Stimulated activated memory B cell treated with anti-CD40 and anti-IgM and Interleukin-4, amounts not matched to agents 10 μg/mL and 1 μg/mL and 100 μg/mL, for 72 hours (primary cell): Measurements from ENCODE around the gene SH3BGRL3.
"Not testable (repeated sequence)": the region's sequence is repeated elsewhere in the genome, so short reads cannot be mapped to it uniquely, and the experiment has no call there.

Experiments used
- ATAC-seq: fragments of 150-1000 bp; cut with Tn5 transposase; 2 replicates; pipeline ENCODE4 v1.10.0; 2021
- H3K27ac Mint-ChIP-seq: one replicate; pipeline ENCODE4 v1.8.0; 2022; ENCODE audit warnings: mild to moderate bottlenecking, mixed read lengths
- H3K27me3 Mint-ChIP-seq: one replicate; pipeline ENCODE4 v1.8.0; 2022; ENCODE audit warnings: mixed read lengths
- H3K36me3 Mint-ChIP-seq: one replicate; pipeline ENCODE4 v1.8.0; 2022; ENCODE audit warnings: mixed read lengths
- H3K4me1 Mint-ChIP-seq: one replicate; pipeline ENCODE4 v1.8.0; 2022; ENCODE audit warnings: mixed read lengths
- H3K4me3 Mint-ChIP-seq: one replicate; pipeline ENCODE4 v1.8.0; 2022; ENCODE audit warnings: mild to moderate bottlenecking, moderate library complexity, mixed read lengths
- H3K9me3 Mint-ChIP-seq: one replicate; pipeline ENCODE4 v1.8.0; 2022; ENCODE audit warnings: mixed read lengths

SH3BGRL3 gene

GRCh38 chr1:26283871-26284596, 4.1 kb downstream of the SH3BGRL3 start:
- peaks cover 37% of the 10 kb centered on the region for H3K36me3 Mint-ChIP-seq

DNA sequence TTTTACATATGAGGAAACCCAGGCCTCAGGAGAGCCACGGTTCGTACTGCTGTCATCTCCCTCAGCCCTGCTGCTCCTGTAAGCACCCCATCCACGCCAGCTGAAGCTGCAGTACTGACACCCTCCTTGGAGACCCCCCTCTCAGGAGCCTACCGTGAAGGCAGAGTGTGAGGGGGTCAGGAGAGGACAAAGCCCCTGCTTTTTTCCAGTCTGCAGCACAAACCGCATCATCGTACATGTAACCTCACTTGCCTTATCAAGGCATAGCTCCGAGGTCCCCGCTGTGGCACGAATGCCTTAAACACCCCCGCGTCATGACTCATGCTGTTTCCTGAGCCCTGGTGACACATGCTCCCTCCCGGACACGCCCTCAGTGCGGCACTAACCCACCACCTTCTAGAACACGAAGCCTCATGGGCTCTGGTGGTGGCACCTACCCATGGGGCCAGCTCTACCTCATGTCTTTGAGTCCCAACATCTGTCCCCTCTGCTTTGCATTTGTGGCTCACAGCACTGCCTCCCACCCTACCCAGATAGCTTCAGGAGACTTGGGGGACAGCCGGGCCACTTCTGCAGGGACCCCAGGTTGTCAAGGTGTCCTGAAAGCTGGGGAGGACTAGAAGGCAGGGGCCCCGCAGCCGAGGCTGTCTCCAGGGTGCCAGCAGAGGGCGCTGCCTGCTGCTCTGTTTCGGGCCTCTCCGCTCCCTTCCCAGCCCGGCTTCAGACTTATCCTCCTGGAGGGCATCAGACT, 4.9 kb downstream of the SH3BGRL3 start:
- Mint-ChIP-seq H3K4me1 (peaks cover 91% of the 10 kb centered on the region), H3K9me3 (no peaks in the 10 kb centered on the region), H3K36me3 (peaks cover 37% of the 10 kb centered on the region), H3K27ac (peak overlapping the region; percentile 88), H3K27me3 (no peaks in the 10 kb centered on the region), H3K4me3 (peak overlapping the region; percentile 73)
- ATAC-seq, result peak; percentile 70

More at GRCh38 chr1:26283871-26284596, 4.1 kb downstream of the SH3BGRL3 start:
- H3K9me3 Mint-ChIP-seq, result no peaks in the 10 kb centered on the region
- no peak for ATAC-seq
- peak overlapping the region; percentile 73 for H3K4me3 Mint-ChIP-seq
- H3K27me3 Mint-ChIP-seq, result no peaks in the 10 kb centered on the region
- H3K27ac Mint-ChIP-seq, result peak overlapping the region; percentile 88
- peaks cover 88% of the 10 kb centered on the region for H3K4me1 Mint-ChIP-seq

DNA sequence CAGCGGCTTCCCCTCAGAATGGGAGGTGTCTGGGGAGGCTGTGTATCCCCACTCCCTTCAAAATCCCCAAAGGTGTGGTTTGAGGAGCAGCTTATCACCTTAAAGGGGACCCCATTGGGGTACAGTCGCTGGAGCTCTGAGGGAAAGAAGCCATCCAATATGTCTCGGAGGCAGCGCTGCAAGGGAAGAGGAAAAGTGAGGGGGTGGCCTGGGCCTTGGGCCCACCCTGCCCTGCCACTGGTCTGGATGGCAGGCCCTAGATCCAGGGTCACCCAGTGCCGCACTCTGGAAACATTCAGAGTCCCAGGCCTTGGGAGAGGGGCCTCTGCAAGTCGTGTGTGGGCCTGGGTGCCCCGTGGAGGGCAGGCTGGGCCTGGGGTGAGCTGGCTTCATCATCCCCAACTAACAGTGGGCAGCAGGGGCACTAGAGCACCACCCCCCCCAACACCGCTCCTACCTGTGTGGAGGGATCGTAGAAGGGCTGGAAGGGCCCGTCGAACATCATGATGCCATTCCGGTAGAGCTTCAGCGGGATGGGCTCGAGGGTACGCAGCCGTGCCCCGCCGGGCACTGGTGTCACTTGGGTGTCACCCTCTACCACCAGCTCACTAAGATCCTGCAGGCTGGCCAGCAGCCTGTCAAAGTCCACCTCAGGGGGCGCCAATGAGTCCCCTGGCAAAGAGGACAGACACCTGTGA, 5.6 kb downstream of the SH3BGRL3 start:
- Mint-ChIP-seq H3K4me1 (peaks cover 96% of the 10 kb centered on the region), H3K27ac (peak overlapping the region; percentile 88), H3K9me3 (no peaks in the 10 kb centered on the region), H3K27me3 (no peaks in the 10 kb centered on the region), H3K4me3 (peak overlapping the region; percentile 2), H3K36me3 (peaks cover 33% of the 10 kb centered on the region)
- ATAC-seq, result no peak

DNA sequence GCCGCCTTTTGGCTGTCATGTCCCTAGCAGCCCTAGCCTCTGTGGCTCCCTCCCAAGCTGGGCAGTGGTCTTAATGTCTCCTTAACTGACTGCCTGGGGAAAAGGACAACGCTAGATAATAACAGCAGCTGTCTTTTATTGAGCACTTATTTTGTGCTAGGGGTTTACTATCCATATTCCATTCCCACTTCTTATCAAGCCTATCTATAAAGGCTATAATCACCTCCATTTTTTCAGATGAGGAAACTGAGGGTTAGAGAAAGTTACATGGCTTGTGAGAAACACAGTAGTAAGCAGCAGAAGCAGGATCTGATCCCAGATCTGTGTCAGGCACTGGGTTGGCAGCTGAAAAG, 6.2 kb downstream of the SH3BGRL3 start:
- Mint-ChIP-seq H3K4me1 (peaks cover 96% of the 10 kb centered on the region), H3K9me3 (no peaks in the 10 kb centered on the region), H3K27ac (no peak overlapping the region), H3K27me3 (no peaks in the 10 kb centered on the region), H3K4me3 (no peak overlapping the region), H3K36me3 (peaks cover 28% of the 10 kb centered on the region)
- no peak for ATAC-seq

DNA sequence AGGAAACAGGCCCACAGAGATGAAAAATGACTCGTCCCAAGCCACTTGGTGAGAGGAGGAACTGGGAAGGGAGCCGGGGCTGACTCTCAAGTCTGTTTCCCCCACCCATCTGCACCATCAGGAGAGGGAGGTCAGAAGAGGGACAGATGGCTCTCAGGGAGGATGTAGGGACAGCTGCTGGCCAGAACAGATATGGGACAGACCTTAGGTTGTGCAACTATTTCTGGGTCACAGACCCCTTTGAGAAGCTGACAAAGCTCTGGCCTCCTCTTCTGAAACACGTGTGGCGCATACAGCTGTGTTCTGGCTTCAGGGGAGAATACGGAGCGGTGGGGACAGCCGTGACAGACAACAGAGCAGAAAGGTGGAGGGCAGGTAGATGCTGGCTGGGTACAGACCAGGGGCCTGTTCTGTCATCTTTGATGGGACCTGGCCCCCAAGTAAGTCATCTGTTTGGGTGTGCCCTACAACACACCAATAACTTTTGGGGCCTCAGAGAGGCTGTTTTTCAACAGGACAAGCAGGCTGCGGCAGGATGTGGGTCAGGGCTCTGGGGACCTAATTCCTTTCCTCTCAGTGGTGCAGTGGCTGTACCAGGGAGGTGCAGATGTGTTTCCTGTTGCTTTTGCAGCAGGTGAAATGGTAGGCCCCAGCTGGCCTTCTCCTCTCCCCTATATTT, 7.3 kb downstream of the SH3BGRL3 start:
- peak overlapping the region; percentile 95 for H3K27ac Mint-ChIP-seq
- H3K4me3 Mint-ChIP-seq, result peak overlapping the region; percentile 67
- no peaks in the 10 kb centered on the region for H3K27me3 Mint-ChIP-seq
- peaks cover 96% of the 10 kb centered on the region for H3K4me1 Mint-ChIP-seq
- ATAC-seq, result peak; percentile 61
- H3K36me3 Mint-ChIP-seq, result peaks cover 20% of the 10 kb centered on the region
- no peaks in the 10 kb centered on the region for H3K9me3 Mint-ChIP-seq

DNA sequence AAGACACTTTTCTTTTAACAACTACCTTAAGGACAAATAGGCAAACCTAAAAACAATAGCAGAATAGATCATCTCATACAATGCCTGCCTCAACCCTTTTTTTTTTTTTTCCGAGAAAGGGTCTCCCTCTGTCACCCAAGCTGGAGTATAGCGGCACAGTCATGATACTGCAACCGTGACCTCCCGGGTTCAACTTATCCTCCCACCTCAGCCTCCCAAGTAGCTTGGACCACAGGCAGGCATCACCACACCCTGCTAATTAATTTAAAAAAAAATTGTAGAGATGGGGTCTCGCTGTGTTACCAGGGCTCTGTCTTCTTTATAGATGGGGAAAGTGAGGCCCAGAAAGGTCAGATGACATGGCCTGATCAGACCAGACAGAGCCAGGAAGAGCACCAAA, 7.9 kb downstream of the SH3BGRL3 start:
- Mint-ChIP-seq H3K4me3 (peak overlapping the region; percentile 67), H3K4me1 (peaks cover 99% of the 10 kb centered on the region), H3K9me3 (no peaks in the 10 kb centered on the region), H3K27me3 (no peaks in the 10 kb centered on the region), H3K27ac (peak overlapping the region; percentile 95), H3K36me3 (peaks cover 16% of the 10 kb centered on the region)
- ATAC-seq, result no peak

GRCh38 chr1:26288311-26288941, 8.5 kb downstream of the SH3BGRL3 start:
- H3K4me1 Mint-ChIP-seq, result peaks cover 98% of the 10 kb centered on the region
- peak overlapping the region; percentile 95 for H3K27ac Mint-ChIP-seq
- peaks cover 10% of the 10 kb centered on the region for H3K36me3 Mint-ChIP-seq
- no peaks in the 10 kb centered on the region for H3K9me3 Mint-ChIP-seq
- no peaks in the 10 kb centered on the region for H3K27me3 Mint-ChIP-seq
- ATAC-seq, result peak; percentile 10
- no peak overlapping the region for H3K4me3 Mint-ChIP-seq

GRCh38 chr1:26289158-26290059, 9.5 kb downstream of the SH3BGRL3 start:
- H3K27me3 Mint-ChIP-seq, result no peaks in the 10 kb centered on the region
- H3K9me3 Mint-ChIP-seq, result no peaks in the 10 kb centered on the region
- peaks cover 88% of the 10 kb centered on the region for H3K4me1 Mint-ChIP-seq
- H3K36me3 Mint-ChIP-seq, result peaks cover 7% of the 10 kb centered on the region
- peak overlapping the region; percentile 36 for H3K4me3 Mint-ChIP-seq
- H3K27ac Mint-ChIP-seq, result peak overlapping the region; percentile 95
- ATAC-seq, result peak; percentile 79

DNA sequence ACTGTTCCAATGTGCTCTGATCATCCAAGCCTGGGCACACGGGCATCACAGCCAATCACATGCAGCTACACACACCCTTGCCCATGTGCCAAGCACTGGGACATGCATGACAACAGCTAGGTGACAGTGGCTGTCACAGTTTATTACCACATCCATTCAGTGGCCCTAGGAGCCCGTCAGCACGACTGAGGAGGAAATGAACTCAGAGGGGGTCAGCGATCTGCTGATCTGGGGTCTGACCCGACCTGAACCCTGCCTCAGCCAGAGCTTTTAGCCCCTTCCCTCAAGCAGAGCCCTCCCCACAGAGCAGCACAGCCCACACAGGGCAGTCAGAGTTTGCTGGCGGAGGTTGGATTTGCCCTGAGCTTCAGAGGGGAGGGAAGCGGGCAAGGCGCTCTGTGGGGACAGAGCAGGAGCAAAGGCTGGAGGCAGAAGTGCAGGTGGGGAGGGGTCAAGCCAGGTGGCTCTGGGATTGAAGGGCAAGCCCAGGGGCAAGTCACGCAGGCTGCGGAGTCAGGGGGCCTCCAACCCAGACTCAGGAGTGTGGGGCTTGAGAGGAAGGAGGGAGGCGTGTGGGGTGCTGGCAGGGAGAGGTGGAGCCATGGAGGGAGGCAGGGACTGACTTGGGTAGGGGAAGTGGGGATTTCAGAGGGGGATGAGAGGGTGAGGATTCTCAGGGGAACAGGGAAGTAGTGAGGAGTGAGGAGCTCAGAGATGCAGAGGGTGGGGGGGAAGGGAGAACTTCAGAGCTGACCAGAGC, 10.4 kb downstream of the SH3BGRL3 start:
- Mint-ChIP-seq H3K4me1 (peaks cover 86% of the 10 kb centered on the region), H3K9me3 (no peaks in the 10 kb centered on the region), H3K36me3 (peaks cover under 1% of the 10 kb centered on the region), H3K27me3 (no peaks in the 10 kb centered on the region), H3K4me3 (peak overlapping the region; percentile 36), H3K27ac (peak overlapping the region; percentile 95)
- peak; percentile 0 for ATAC-seq

DNA sequence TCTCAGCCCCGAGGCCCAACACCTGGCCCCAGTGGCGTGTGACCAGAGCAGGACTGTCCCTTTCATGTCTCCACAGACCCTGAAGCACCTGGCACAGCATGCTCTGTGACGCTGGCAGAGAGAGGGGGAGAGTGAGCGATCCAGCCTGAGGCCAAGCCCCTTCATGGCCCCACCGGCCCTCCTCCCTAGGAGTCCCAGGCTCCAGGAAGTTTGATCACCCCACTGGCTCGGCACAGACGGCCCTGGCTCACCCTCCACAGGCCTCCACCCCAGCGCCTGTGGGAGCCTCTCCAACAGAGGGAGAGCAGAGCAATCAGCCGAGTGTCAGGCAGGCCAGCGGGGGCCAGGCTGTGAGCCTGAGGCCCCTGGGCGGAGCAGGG, 11.0 kb downstream of the SH3BGRL3 start:
- H3K9me3 Mint-ChIP-seq, result no peaks in the 10 kb centered on the region
- peak overlapping the region; percentile 95 for H3K27ac Mint-ChIP-seq
- H3K36me3 Mint-ChIP-seq, result peaks cover 7% of the 10 kb centered on the region
- H3K4me1 Mint-ChIP-seq, result peaks cover 86% of the 10 kb centered on the region
- H3K27me3 Mint-ChIP-seq, result no peaks in the 10 kb centered on the region
- ATAC-seq, result no peak
- no peak overlapping the region for H3K4me3 Mint-ChIP-seq

- Mint-ChIP-seq H3K4me3 (no peak overlapping the region), H3K4me1 (peaks cover 87% of the 10 kb centered on the region), H3K36me3 (peaks cover 12% of the 10 kb centered on the region), H3K9me3 (no peaks in the 10 kb centered on the region), H3K27me3 (no peaks in the 10 kb centered on the region), H3K27ac (peak overlapping the region; percentile 95)
- ATAC-seq, result no peak
Observed at GRCh38 chr1:26291433-26291832, 11.5 kb downstream of the SH3BGRL3 start.

DNA sequence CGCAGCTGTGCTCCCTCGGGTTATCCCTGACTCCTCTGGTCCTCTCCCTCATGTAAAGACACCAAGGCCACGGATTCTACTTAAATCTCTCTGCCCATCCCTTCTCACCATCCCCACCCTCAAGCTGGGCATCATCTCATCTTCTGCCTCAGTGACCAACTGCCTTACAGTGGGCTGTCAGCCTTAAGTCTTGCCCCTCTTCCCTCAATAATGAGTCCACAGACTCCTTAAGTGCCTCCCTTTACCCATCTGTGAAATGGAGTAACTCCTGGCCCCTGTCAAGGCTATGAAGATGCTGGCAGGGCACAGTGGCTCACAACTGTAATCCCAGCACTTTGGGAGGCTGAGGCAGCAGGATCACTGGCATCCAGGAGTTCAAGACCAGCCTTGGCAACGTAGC, 12.1 kb downstream of the SH3BGRL3 start:
- ATAC-seq, result no peak
- H3K27ac Mint-ChIP-seq, result peak overlapping the region; percentile 95
- peaks cover 84% of the 10 kb centered on the region for H3K4me1 Mint-ChIP-seq
- H3K4me3 Mint-ChIP-seq, result no peak overlapping the region
- H3K36me3 Mint-ChIP-seq, result peaks cover 17% of the 10 kb centered on the region
- H3K27me3 Mint-ChIP-seq, result no peaks in the 10 kb centered on the region
- no peaks in the 10 kb centered on the region for H3K9me3 Mint-ChIP-seq

DNA sequence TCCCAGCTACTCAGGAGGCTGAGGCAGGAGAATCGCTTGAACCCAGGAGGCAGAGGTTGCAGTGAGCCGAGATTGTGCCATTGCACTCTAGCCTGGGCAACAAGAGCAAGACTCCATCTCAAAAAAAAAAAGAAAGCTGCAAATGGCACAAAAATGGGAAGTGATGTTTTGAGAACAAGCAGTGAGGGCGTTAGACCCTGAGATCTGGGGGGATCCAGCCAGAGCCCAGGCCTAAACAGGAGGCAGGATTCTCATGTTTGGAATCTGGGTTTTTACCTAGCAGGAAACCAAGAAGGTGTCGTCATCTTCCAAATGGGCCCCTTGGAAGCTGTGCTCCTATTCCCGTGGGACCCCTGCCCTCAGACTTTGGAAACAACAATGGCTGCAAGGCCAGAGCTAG, 12.8 kb downstream of the SH3BGRL3 start:
- Mint-ChIP-seq H3K27ac (peak overlapping the region; percentile 95), H3K36me3 (peaks cover 19% of the 10 kb centered on the region), H3K4me1 (peaks cover 76% of the 10 kb centered on the region)
- ATAC-seq, H3K4me3 Mint-ChIP-seq, H3K27me3 Mint-ChIP-seq, H3K9me3 Mint-ChIP-seq: not testable (repeated sequence)
